Adrenal gland (tissue), 12 donors: ENCODE results near the gene TMEM132D. TPM values are rescaled to one million over a fixed set of nuclear protein-coding genes. Genes with fewer than 3 reads are reported as not detected.

ENCODE experiments used
- DNase-seq, 7 donors: peaks; one replicate each; pipeline ENCODE4 v3.0.0-alpha.2; 2019 to 2020
- H3K27ac ChIP-seq, 5 donors: fragments of 200-600 bp; sonication (generic) in 4 of 5; 1 replicate in 3 of 5; 2 replicates in 2 of 5; pipeline versions ENCODE4 v1.5.1 to v1.8.0; 2016 to 2020; ENCODE audit warnings: mild to moderate bottlenecking in 1 of 5
- H3K27me3 ChIP-seq: fragments of 200-600 bp; 2 replicates; pipeline ENCODE4 v1.8.0; 2021
- H3K36me3 ChIP-seq, 2 donors: fragments of 200-600 bp; replicated peaks in 1 of 2; 1 replicate in 1 of 2; 2 replicates in 1 of 2; pipeline versions ENCODE4 v1.5.1 to v1.8.0; 2018 to 2022
- H3K4me1 ChIP-seq, 2 donors: fragments of 200-600 bp; replicated peaks in 1 of 2; 1 replicate in 1 of 2; 2 replicates in 1 of 2; pipeline versions ENCODE4 v1.5.1 to v1.8.0; 2018 to 2021
- H3K4me3 ChIP-seq, 4 donors: fragments of 200-600 bp; sonication (generic) in 3 of 4; one replicate each; pipeline ENCODE4 v1.5.1; 2016 to 2018
- H3K9me3 ChIP-seq, 3 donors: fragments of 200-600 bp; sonication (generic) in 1 of 3; replicated peaks in 1 of 3; 1 replicate in 2 of 3; 2 replicates in 1 of 3; pipeline versions ENCODE4 v1.5.1 to v1.8.0; 2016 to 2021
- POLR2A ChIP-seq, 2 donors: fragments of 450-650 bp; IDR thresholded peaks; one replicate each; pipeline ENCODE4 v1.6.1; 2017; ENCODE audit warnings: antibody characterized with exemption in 2 of 2, mild to moderate bottlenecking in 2 of 2, moderate library complexity in 1 of 2
- WGBS, 4 donors: extraction: QIAGEN DNeasy Blood & Tissue Kit in 2 of 4; methylation state at CpG; one replicate each; pipeline versions ENCODE4 v1.1.5 to v1.1.7; 2013 to 2017; 5-methylcytosine and 5-hydroxymethylcytosine counted together
- intact Hi-C, 2 donors: fragments of 100-400 bp; cut with DNase I; formaldehyde crosslinking; loops; one replicate each; pipeline versions ENCODE4 v1.14.1 to v1.15.0; 2022 to 2023
- polyA plus RNA-seq, 3 donors: library from polyadenylated mRNA; stranded (reverse); fragments of 200-250 nt in 2 of 3; fragments of 350-450 nt in 1 of 3; fragmentation: Illumina TruSeq in 1 of 3; extraction: RNeasy Lipid Tissue Mini Kit (QIAGEN cat#74804) in 1 of 3; gene quantifications; one replicate each; pipeline ENCODE4 v1.2.3, GENCODE V29; 2013 to 2014
- total RNA-seq, 9 donors: library from RNA; depleted of rRNA in 4 of 9; stranded (reverse); fragments of >200 nt in 4 of 9; fragments of 120-200 nt in 1 of 9; fragmentation: NEBNext Ultra II Directional in 1 of 9; extraction: Animal tissue kit (Norgen Biotek cat#: 25700) in 1 of 9; gene quantifications; one replicate each; pipeline versions ENCODE4 v1.1.0 to v1.2.4, GENCODE V29; 2013 to 2023
- TF ChIP-seq, protein P1 (sequence below), 6 experiments: fragments of 450-650 bp in 4 of 6; fragments of 200-600 bp in 2 of 6; sonication (generic) in 1 of 6; IDR thresholded peaks; 1 replicate in 5 of 6; 2 replicates in 1 of 6; pipeline versions ENCODE4 v1.5.1 to v1.8.0; 2016 to 2021; ENCODE audit warnings: antibody characterized with exemption in 6 of 6, mild to moderate bottlenecking in 2 of 6, moderate library complexity in 1 of 6
- donor health status: healthy with polysubstance abuse.
- donor health status: Bipolar disorder and iron deficiency.
- donor health status: DM: yes; HTN: yes; CAD: no.
- donor health status: DM: no; HTN: no; CAD: no.
- donor health status: DM: no; HTN: no; CAD: no.
- donor health status: DM: yes; HTN: yes; CAD: no.

Gene TMEM132D
- total and polyA plus RNA-seq, 12 donors = 0.03 to 0.83 (median 0.35) TPM; not detected in 8

DNA sequence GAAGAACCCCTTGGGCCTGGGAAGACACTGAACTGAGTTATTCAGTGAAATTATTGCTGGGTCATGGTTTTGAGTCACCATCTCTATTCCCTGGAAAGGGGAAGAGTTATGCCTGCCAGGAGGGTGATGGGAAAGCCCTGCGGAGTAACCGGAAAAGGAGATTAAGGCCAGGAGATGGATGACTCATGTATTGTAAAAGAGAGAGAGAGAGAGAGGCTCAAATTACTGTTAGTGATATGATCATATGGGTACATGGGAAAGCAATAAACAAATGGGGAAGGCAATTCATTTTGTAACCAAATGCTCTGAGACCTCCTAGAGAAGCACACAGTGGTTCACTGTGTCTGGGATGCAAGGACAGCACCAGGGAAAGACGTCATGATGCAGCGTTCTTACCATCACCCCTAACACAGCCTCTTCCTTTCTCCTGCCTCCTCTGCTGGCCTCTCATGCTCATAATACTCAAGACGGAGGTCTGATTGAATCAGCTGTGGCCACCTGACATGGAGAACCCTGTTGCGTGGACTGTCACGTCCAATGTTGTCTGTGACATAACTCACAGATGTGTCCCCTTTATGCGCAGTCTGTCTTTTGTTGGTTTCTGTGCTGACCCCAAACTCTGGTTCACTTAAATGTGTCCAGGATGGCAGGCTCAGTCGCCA lies 243.7 kb downstream of the TMEM132D start:
- Histone ChIP-seq H3K27ac (no peak overlapping the region), H3K4me1 (no peaks in the 10 kb centered on the region), H3K4me3 (no peak overlapping the region), H3K27me3 (no peaks in the 10 kb centered on the region), H3K36me3 (no peaks in the 10 kb centered on the region), H3K9me3 (no peaks in the 10 kb centered on the region)
- 67 to 78% (median 71%) methylated on average over 7 to 9 of the region's 9 CpGs for WGBS, 4 donors
- intact Hi-C loops = no loop called here
- DNase-seq = peak in 3 of 7 donors; percentile 33 to 76 (median 53)
- no peak for TF ChIP-seq POLR2A (IDR thresholded peaks at IDR 0.05)
- TF ChIP-seq, protein P1, sequence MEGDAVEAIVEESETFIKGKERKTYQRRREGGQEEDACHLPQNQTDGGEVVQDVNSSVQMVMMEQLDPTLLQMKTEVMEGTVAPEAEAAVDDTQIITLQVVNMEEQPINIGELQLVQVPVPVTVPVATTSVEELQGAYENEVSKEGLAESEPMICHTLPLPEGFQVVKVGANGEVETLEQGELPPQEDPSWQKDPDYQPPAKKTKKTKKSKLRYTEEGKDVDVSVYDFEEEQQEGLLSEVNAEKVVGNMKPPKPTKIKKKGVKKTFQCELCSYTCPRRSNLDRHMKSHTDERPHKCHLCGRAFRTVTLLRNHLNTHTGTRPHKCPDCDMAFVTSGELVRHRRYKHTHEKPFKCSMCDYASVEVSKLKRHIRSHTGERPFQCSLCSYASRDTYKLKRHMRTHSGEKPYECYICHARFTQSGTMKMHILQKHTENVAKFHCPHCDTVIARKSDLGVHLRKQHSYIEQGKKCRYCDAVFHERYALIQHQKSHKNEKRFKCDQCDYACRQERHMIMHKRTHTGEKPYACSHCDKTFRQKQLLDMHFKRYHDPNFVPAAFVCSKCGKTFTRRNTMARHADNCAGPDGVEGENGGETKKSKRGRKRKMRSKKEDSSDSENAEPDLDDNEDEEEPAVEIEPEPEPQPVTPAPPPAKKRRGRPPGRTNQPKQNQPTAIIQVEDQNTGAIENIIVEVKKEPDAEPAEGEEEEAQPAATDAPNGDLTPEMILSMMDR (IDR thresholded peaks at IDR 0.05) = no peak

DNA sequence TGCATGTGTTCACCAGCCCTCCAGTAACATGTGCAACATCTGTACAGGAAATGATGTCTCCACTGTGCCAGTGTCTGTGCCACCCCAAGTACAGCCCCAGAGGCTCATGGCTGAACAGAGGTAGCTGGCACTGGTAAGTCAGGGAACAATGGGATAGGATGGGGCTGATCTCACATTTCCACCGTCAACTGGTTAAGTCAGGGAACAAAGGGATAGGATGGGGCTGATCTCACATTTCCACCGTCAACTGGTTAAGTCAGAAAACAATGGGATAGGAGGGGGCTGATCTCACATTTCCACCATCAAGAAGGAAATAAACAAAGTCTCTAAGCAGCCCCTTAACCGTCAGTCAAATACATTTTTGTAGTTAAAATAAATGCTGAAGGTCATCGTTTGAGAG lies 246.6 kb downstream of the TMEM132D start:
- 42 to 58% (median 45%) methylated on average over 4 of the region's 4 CpGs for WGBS, 4 donors
- Histone ChIP-seq H3K36me3 (no peaks in the 10 kb centered on the region), H3K27ac (no peak overlapping the region), H3K4me3 (no peak overlapping the region), H3K27me3 (no peaks in the 10 kb centered on the region), H3K9me3 (no peaks in the 10 kb centered on the region), H3K4me1 (no peaks in the 10 kb centered on the region)
- intact Hi-C loops = no loop called here
- TF ChIP-seq POLR2A (IDR thresholded peaks at IDR 0.05) = no peak
- TF ChIP-seq, protein P1 (IDR thresholded peaks at IDR 0.05) = no peak
- DNase-seq = no peak

DNA sequence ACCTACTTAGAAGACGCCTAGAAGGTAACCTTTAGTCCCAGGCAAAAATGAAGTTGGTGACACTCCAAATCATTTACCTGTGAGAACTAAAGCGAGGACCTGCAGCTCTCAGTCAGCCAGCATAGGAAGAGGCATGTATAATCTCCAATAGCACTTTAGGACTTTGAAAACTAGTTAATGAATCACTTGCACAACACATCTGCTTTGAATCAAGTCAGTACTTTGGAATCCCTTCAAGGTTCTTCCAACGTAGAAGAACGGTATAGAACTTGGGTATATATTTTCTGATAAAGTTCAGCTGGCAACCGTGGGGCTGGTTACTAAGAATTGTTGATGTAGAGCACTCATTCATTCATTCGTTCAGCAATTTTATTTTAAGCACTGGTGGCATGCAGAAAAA lies 251.9 kb downstream of the TMEM132D start:
- Histone ChIP-seq H3K4me3 (no peak overlapping the region), H3K36me3 (no peaks in the 10 kb centered on the region), H3K9me3 (no peaks in the 10 kb centered on the region), H3K27ac (no peak overlapping the region), H3K27me3 (no peaks in the 10 kb centered on the region), H3K4me1 (no peaks in the 10 kb centered on the region)
- intact Hi-C loops = no loop called here
- TF ChIP-seq POLR2A (IDR thresholded peaks at IDR 0.05) = no peak
- TF ChIP-seq, protein P1 (IDR thresholded peaks at IDR 0.05) = no peak
- WGBS, 4 donors = 62 to 75% (median 73%) methylated on average over 6 of the region's 6 CpGs
- no peak for DNase-seq

DNA sequence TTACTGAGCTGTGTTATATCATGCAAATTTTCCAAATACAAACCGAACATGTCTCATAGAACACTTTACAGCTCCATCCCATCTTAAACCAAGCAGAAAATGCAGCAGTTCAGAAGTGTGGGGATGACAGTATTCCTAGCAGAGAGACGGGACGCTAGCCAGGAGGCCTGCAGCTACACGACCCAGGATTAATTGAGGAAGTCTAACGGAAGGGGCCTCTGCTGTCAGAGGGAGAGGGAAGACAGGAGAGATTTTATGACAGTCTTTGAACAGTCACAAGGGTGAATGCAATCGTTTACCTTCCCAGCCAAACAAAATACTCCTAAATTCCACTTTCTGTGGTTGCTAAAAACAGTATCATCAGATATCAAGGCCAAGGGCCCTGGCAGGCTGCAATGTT lies 261.9 kb downstream of the TMEM132D start:
- Histone ChIP-seq H3K27me3 (no peaks in the 10 kb centered on the region), H3K36me3 (no peaks in the 10 kb centered on the region), H3K4me3 (no peak overlapping the region), H3K4me1 (no peaks in the 10 kb centered on the region), H3K27ac (no peak overlapping the region), H3K9me3 (no peaks in the 10 kb centered on the region)
- intact Hi-C loops = no loop called here
- TF ChIP-seq POLR2A (IDR thresholded peaks at IDR 0.05) = no peak
- TF ChIP-seq, protein P1 (IDR thresholded peaks at IDR 0.05) = no peak
- DNase-seq = no peak
- WGBS, 4 donors = 5 to 16% (median 13%) methylated on average over 6 of the region's 6 CpGs
